Measurements from ENCODE around the gene COL18A1. TPM values are rescaled to one million over a fixed set of nuclear protein-coding genes. Genes with fewer than 3 reads are reported as not detected.
A peak's percentile ranks its signal among the peaks of the same experiment; 100 is the strongest.

Gene COL18A1
- total and polyA plus RNA-seq, 2 of the 8 experiments (the other 6 are each of a cell fraction or from before 2014, with no cell fraction given): 145 to 201 TPM

GRCh38 chr21:45477176-45478114 lies 72.5 kb downstream of the COL18A1 start:
- H2BK15ac ChIP-seq (ENCODE audit: low read length): no peak overlapping the region
- no peak overlapping the region for H4K5ac ChIP-seq (ENCODE audit: insufficient read length, low read depth, low read length)
- H3K4me2 ChIP-seq (ENCODE audit: insufficient read depth in 1 of 2, low read depth in 2 of 2, low read length in 2 of 2): no peak overlapping the region
- no peak overlapping the region for H2BK120ac ChIP-seq (replicated peaks; ENCODE audit: low read depth, low read length)
- ChIA-PET CTCF (ENCODE audit: partially characterized antibody) (interaction anchor here (0.6 to 2.2 kb wide), 11 partner anchors 8 to 223 kb away, joined by 3 to 4 read pairs (median 3); no protein-coding TSS in a partner anchor), POLR2A (ENCODE audit: partially characterized antibody) (interaction anchor here (1.6 to 1.9 kb wide), 2 partner anchors 10 to 27 kb away, joined by 5 read pairs; no protein-coding TSS in a partner anchor)
- H3K4ac ChIP-seq (replicated peaks; ENCODE audit: insufficient read length, low read depth, low read length): no peak overlapping the region
- no peak overlapping the region for H2AK5ac ChIP-seq (ENCODE audit: low read depth, low read length)
- H3K9me3 ChIP-seq (ENCODE audit: insufficient read depth in 2 of 2, low read depth in 1 of 2, low read length in 1 of 2): peaks cover 3 to 4% of the 10 kb centered on the region in 2 experiments; a peak in 2 of 4 replicates
- peak overlapping the region; percentile 43; the same call in 1 of the 2 replicates for H4K8ac ChIP-seq (ENCODE audit: extremely low read depth, insufficient read depth, low read length)
- H3K27ac ChIP-seq (ENCODE audit: low read depth, low read length): no peak overlapping the region
- H4K91ac ChIP-seq (replicated peaks; ENCODE audit: insufficient read length, low read length): no peak overlapping the region
- H3K4me1 ChIP-seq (replicated peaks in 1 of 4; ENCODE audit: control insufficient read depth in 3 of 4, insufficient read depth in 4 of 4, low read length in 3 of 4): no peaks in the 10 kb centered on the region
- no peak overlapping the region for H3K9ac ChIP-seq (replicated peaks in 1 of 4; ENCODE audit: extremely low read depth in 1 of 4, low read depth in 3 of 4, low read length in 3 of 4)
- H2BK5ac ChIP-seq (ENCODE audit: low read depth, low read length): no peak overlapping the region
- H2BK20ac ChIP-seq (ENCODE audit: low read length): no peak overlapping the region
- no peak overlapping the region for H3K14ac ChIP-seq (ENCODE audit: insufficient read length)
- WGBS, 2 experiments (ENCODE audit: extremely low coverage in 1 of 2, insufficient coverage in 1 of 2, insufficient read length in 1 of 2, insufficient replicate concordance in 2 of 2, low coverage in 1 of 2, low lambda C conversion rate in 2 of 2, missing lambda C conversion rate in 1 of 2): 88% methylated on average over 35 of the region's 44 CpGs; no CpG with 5 or more reads in 1 of the 2 experiments
- no peaks in the 10 kb centered on the region for H3K27me3 ChIP-seq (replicated peaks in 1 of 4; ENCODE audit: control insufficient read depth in 3 of 4, extremely low read depth in 1 of 4, insufficient read depth in 3 of 4, low read length in 3 of 4)
- peaks cover 0 to 5% of the 10 kb centered on the region in 2 experiments; a peak in 1 of 4 replicates for H3K79me2 ChIP-seq (ENCODE audit: control insufficient read depth in 1 of 2, insufficient read depth in 2 of 2, low read length in 2 of 2)
- H3K56ac ChIP-seq (replicated peaks; ENCODE audit: insufficient read length, low read depth, low read length): no peak overlapping the region
- peaks cover 10% of the 10 kb centered on the region for H3K79me1 ChIP-seq (ENCODE audit: low read depth, low read length)
- peaks cover 17 to 26% of the 10 kb centered on the region in 2 experiments for H4K20me1 ChIP-seq (replicated peaks in 1 of 2; ENCODE audit: control insufficient read depth in 1 of 2, insufficient read depth in 2 of 2, low read length in 2 of 2)
- peaks cover 7 to 79% (median 43%) of the 10 kb centered on the region in 4 experiments for H3K36me3 ChIP-seq (ENCODE audit: control insufficient read depth in 2 of 4, insufficient read depth in 4 of 4, low read length in 3 of 4)
- no peak overlapping the region for H3K23ac ChIP-seq (ENCODE audit: insufficient read length)
- H2BK12ac ChIP-seq (ENCODE audit: low read depth, low read length): no peak overlapping the region
- FAIRE-seq (no peak), DNase-seq (ENCODE audit: low read depth in 1 of 2, low spot score in 2 of 2) (no peak)
- H3K18ac ChIP-seq (ENCODE audit: extremely low read depth, low read length): no peak overlapping the region
- peaks cover 10% of the 10 kb centered on the region for H3K23me2 ChIP-seq (ENCODE audit: low read depth, low read length)
- no peak overlapping the region for H3K4me3 ChIP-seq (ENCODE audit: extremely low read depth in 1 of 4, insufficient read depth in 2 of 4, low read depth in 3 of 4, low read length in 4 of 4)
- H2AFZ ChIP-seq (ENCODE audit: low read length): no peak overlapping the region
- no peak for TF ChIP-seq SUZ12 (IDR thresholded peaks at IDR 0.05; ENCODE audit: low read length)
- TF ChIP-seq BRCA1 (IDR thresholded peaks at IDR 0.05; ENCODE audit: low read depth, low read length): no peak
- TF ChIP-seq EP300 (IDR thresholded peaks at IDR 0.05; ENCODE audit: borderline replicate concordance in 1 of 2, low read depth in 2 of 2, low read length in 2 of 2): no peak
- no peak for TF ChIP-seq POLR2AphosphoS5 (IDR thresholded peaks at IDR 0.05; ENCODE audit: low read depth, low read length)
- no peak for TF ChIP-seq KDM1A (IDR thresholded peaks at IDR 0.05; ENCODE audit: borderline replicate concordance, low read length)
- TF ChIP-seq FOSL1 (IDR thresholded peaks at IDR 0.05; ENCODE audit: insufficient read depth, low read depth, low read length): no peak
- no peak for TF ChIP-seq PHF8 (conservative IDR thresholded peaks at IDR 0.05; ENCODE audit: low read depth, low read length)
- no peak for TF ChIP-seq CBX5 (IDR thresholded peaks at IDR 0.05; ENCODE audit: low read depth, low read length)
- TF ChIP-seq SP2 (IDR thresholded peaks at IDR 0.05; ENCODE audit: low read length): no peak
- TF ChIP-seq POLR2A (IDR thresholded peaks at IDR 0.05; ENCODE audit: control extremely low read depth in 1 of 2, low read depth in 2 of 2, low read length in 2 of 2): no peak
- no peak for TF ChIP-seq USF2 (IDR thresholded peaks at IDR 0.05; ENCODE audit: low read length)

Measured in H1 (cell line).